NCI-H1105 (cell line): Measurements from ENCODE around the gene CASK.
A peak's percentile ranks its signal among the peaks of the same experiment; 100 is the strongest.

Experiments
- DNase-seq: peaks from one replicate; lab custom pipeline; 2025; lab: John Stamatoyannopoulos, UW

The CASK gene

GRCh38 chrX:41923211-41923977, at the start of gene CASK:
Gene CASK (minus strand): TSS chrX:41923554. CDS start chrX:41922988, 566 bp downstream.
- peak; percentile 80 for DNase-seq

- no peak for DNase-seq
These were observed 48.0 kb upstream of the CASK start for GRCh38 chrX:41971346-41971745.

GRCh38 chrX:41970419-41970818, 47.1 kb upstream of the CASK start:
- no peak for DNase-seq

GRCh38 chrX:41963348-41963747, 40.0 kb upstream of the CASK start:
- no peak for DNase-seq

GRCh38 chrX:41960142-41960541, 36.8 kb upstream of the CASK start:
- no peak for DNase-seq

- no peak for DNase-seq
These were observed 35.5 kb upstream of the CASK start for GRCh38 chrX:41958861-41959260.

GRCh38 chrX:41956027-41956426, 32.7 kb upstream of the CASK start:
- no peak for DNase-seq

- DNase-seq = no peak
These were observed 28.7 kb upstream of the CASK start for GRCh38 chrX:41952102-41952501.

- DNase-seq = no peak
These were observed 23.7 kb upstream of the CASK start for GRCh38 chrX:41946989-41947612.

- no peak for DNase-seq
These were observed 22.9 kb upstream of the CASK start for GRCh38 chrX:41946235-41946634.

- DNase-seq = no peak
These were observed 12.5 kb upstream of the CASK start for GRCh38 chrX:41935832-41936231.

- DNase-seq = no peak
These were observed 10.2 kb upstream of the CASK start for GRCh38 chrX:41933546-41933945.

GRCh38 chrX:41932885-41933284, 9.5 kb upstream of the CASK start:
- DNase-seq = no peak

GRCh38 chrX:41931591-41931990, 8.2 kb upstream of the CASK start:
- no peak for DNase-seq

- DNase-seq = peak; percentile 24
These were observed 777 bp upstream of the CASK start for GRCh38 chrX:41923978-41924683.

GRCh38 chrX:41922431-41923151, 763 bp downstream of the CASK start:
- no peak for DNase-seq

- no peak for DNase-seq
These were observed 1.6 kb downstream of the CASK start for GRCh38 chrX:41921492-41922430.

GRCh38 chrX:41919870-41920269, 3.5 kb downstream of the CASK start:
- no peak for DNase-seq

- no peak for DNase-seq
These were observed 5.8 kb downstream of the CASK start for GRCh38 chrX:41917517-41917916.

- DNase-seq = no peak
These were observed 9.9 kb downstream of the CASK start for GRCh38 chrX:41913476-41913875.

GRCh38 chrX:41912923-41913322, 10.4 kb downstream of the CASK start:
- DNase-seq = no peak
